ENCODE data around the gene SST. TPM values are rescaled to one million over a fixed set of nuclear protein-coding genes. Genes with fewer than 3 reads are reported as not detected.

The SST gene
- total and polyA plus RNA-seq, 2 of the 4 experiments (the other 2 are of a cell fraction) = not detected

DNA sequence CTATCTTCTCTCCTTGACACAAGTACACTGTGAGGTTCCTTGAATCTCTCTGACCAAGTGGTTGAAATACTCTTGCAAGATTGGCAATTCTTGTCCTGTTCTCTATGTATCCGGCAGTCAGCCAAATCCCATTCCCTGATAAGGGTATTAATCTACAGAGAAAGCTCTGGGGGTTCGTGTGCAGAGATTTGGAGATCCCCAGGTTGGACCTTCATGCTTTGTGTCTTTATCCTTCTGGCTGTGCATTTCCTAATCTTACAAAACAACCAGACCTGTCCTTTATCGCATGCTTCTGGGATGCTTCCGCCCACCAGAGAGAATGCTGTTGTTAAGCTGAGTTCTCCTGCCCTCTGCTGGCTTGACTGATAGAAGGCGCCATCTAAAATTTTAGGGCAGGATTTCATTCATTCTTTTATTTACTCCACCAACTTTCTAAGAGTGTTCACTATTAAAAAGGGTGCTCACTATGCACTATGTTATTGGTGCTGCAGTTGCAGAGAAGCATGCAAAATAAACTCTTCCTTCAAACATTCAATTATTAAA lies 8.6 kb upstream of the SST start:
- Histone ChIP-seq H3K36me3 (ENCODE audit: control insufficient read depth, insufficient read depth, low read length) (no peaks in the 10 kb centered on the region), H3K9ac (ENCODE audit: low read depth, low read length) (no peak overlapping the region), H4K5ac (ENCODE audit: low read depth, low read length) (no peak overlapping the region), H3K27me3 (ENCODE audit: control insufficient read depth, insufficient read depth, low read length) (peaks cover 34% of the 10 kb centered on the region), H3K14ac (replicated peaks; ENCODE audit: low read depth, low read length) (no peak overlapping the region), H3K56ac (ENCODE audit: extremely low read depth, insufficient read depth, low read length) (no peak overlapping the region), H3K4ac (ENCODE audit: low read depth, low read length) (no peak overlapping the region), H2BK20ac (ENCODE audit: low read depth, low read length) (no peak overlapping the region), H3K79me1 (ENCODE audit: low read depth in 1 of 2, low read length in 2 of 2) (no peaks in the 10 kb centered on the region), H3K4me1 (ENCODE audit: control insufficient read depth, insufficient read depth, low read length) (no peaks in the 10 kb centered on the region), H2AK9ac (replicated peaks; ENCODE audit: low read depth, low read length, poor library complexity) (no peak overlapping the region), H3K4me2 (ENCODE audit: low read depth, low read length) (no peak overlapping the region), H3K23ac (ENCODE audit: low read depth, low read length) (no peak overlapping the region), H4K20me1 (ENCODE audit: insufficient read depth, low read length) (no peaks in the 10 kb centered on the region), H4K91ac (ENCODE audit: insufficient read depth, low read depth, low read length) (no peak overlapping the region), H3K18ac (ENCODE audit: low read depth, low read length) (no peak overlapping the region), H2AK5ac (ENCODE audit: low read depth, low read length) (no peak overlapping the region), H2BK15ac (ENCODE audit: low read depth, low read length) (no peak overlapping the region), H3K9me1 (ENCODE audit: insufficient read depth, low read length) (no peaks in the 10 kb centered on the region; the same call in 1 of the 2 replicates), H2BK120ac (ENCODE audit: low read depth, low read length) (no peak overlapping the region), H2AFZ (replicated peaks; ENCODE audit: low read length, poor library complexity) (no peak overlapping the region), H4K8ac (ENCODE audit: low read depth in 2 of 2, low read length in 2 of 2) (no peak overlapping the region), H3K27ac (ENCODE audit: insufficient read depth, low read length) (no peak overlapping the region), H2BK5ac (ENCODE audit: low read depth, low read length, poor library complexity, severe bottlenecking) (no peak overlapping the region), H3K9me3 (ENCODE audit: control insufficient read depth, insufficient read depth, low read length) (no peaks in the 10 kb centered on the region), H3K4me3 (ENCODE audit: insufficient read depth, low read depth, low read length) (no peak overlapping the region)
- POLR2A ChIA-PET (ENCODE audit: unreplicated experiment) = interaction anchor here (1.7 kb wide), 1 partner anchor 360 kb away, joined by 5 read pairs; no protein-coding TSS in a partner anchor
- DNase-seq (peak; percentile 67), ATAC-seq (ENCODE audit: low read depth) (peak; percentile 84)
- intact Hi-C loops (cut with micrococcal nuclease) = loop anchor here (1.0 to 10.0 kb wide), 6 partner anchors 36 to 834 kb away; partner anchors contain the start of gene ADIPOQ
- dilution Hi-C loops (cut with HindIII; ENCODE audit: low sequenced_read_pairs, unreplicated experiment) = loop anchor here (25.0 kb wide), 2 partner anchors 366 to 466 kb away; no protein-coding TSS in a partner anchor
- WGBS, 2 experiments (ENCODE audit: extremely low coverage in 2 of 2, insufficient read length in 1 of 2) = no CpG with 5 or more reads among the region's 5 CpGs
- CTCF ChIA-PET = interaction anchor here (0.7 to 8.4 kb wide), 30 partner anchors 8 to 1549 kb away, joined by 3 to 168 read pairs (median 4); partner anchors contain the start of genes MASP1 and SST
- BruUV-seq (replicated peaks) = no TSS peak
- TF ChIP-seq MAZ (IDR thresholded peaks at IDR 0.05; ENCODE audit: borderline replicate concordance, low read depth, low read length) = no peak
- TF ChIP-seq POLR2A (IDR thresholded peaks at IDR 0.05; ENCODE audit: low read depth, low read length) = no peak
- TF ChIP-seq, protein P1, sequence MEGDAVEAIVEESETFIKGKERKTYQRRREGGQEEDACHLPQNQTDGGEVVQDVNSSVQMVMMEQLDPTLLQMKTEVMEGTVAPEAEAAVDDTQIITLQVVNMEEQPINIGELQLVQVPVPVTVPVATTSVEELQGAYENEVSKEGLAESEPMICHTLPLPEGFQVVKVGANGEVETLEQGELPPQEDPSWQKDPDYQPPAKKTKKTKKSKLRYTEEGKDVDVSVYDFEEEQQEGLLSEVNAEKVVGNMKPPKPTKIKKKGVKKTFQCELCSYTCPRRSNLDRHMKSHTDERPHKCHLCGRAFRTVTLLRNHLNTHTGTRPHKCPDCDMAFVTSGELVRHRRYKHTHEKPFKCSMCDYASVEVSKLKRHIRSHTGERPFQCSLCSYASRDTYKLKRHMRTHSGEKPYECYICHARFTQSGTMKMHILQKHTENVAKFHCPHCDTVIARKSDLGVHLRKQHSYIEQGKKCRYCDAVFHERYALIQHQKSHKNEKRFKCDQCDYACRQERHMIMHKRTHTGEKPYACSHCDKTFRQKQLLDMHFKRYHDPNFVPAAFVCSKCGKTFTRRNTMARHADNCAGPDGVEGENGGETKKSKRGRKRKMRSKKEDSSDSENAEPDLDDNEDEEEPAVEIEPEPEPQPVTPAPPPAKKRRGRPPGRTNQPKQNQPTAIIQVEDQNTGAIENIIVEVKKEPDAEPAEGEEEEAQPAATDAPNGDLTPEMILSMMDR (conservative IDR thresholded peaks at IDR 0.05; ENCODE audit: low read depth, low read length) = peak; percentile 88
- TF ChIP-seq, protein P2, sequence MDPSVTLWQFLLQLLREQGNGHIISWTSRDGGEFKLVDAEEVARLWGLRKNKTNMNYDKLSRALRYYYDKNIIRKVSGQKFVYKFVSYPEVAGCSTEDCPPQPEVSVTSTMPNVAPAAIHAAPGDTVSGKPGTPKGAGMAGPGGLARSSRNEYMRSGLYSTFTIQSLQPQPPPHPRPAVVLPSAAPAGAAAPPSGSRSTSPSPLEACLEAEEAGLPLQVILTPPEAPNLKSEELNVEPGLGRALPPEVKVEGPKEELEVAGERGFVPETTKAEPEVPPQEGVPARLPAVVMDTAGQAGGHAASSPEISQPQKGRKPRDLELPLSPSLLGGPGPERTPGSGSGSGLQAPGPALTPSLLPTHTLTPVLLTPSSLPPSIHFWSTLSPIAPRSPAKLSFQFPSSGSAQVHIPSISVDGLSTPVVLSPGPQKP (IDR thresholded peaks at IDR 0.05; ENCODE audit: borderline replicate concordance, low read depth, low read length) = no peak
- peak; percentile 92 for TF ChIP-seq SMC3 (IDR thresholded peaks at IDR 0.05; ENCODE audit: low read depth, low read length)
- TF ChIP-seq CHD1 (IDR thresholded peaks at IDR 0.05; ENCODE audit: low read depth, low read length) = no peak; the same call in 1 of the 2 replicates
- TF ChIP-seq RAD21 (IDR thresholded peaks at IDR 0.05; ENCODE audit: low read length) = peak; percentile 88
- in situ Hi-C loops (cut with MboI; ENCODE audit: low sequenced_read_pairs) = loop anchor here (5.0 kb wide), 2 partner anchors 361 to 451 kb away; no protein-coding TSS in a partner anchor

All from IMR-90 (cell line).